AG09319 (cell line): ENCODE results near the gene IL21R.

Source experiments
- DNase-seq: peaks from one replicate; pipeline ENCODE4 v3.0.0-alpha.2; 2010; ENCODE audit warnings: low read depth; ENCODE audit errors: extremely low read depth
- CTCF ChIP-seq: IDR thresholded peaks from 2 replicates; pipeline ENCODE4 v1.5.1; 2011; ENCODE audit warnings: low read depth, mild to moderate bottlenecking, inconsistent platforms, low read length, moderate library complexity

IL21R gene

GRCh38 chr16:27489421-27489820, 87.4 kb downstream of the IL21R start:
- no peak for DNase-seq
- no peak for TF ChIP-seq CTCF

- TF ChIP-seq CTCF: no peak
- no peak for DNase-seq
Measured at GRCh38 chr16:27489906-27490305, 87.9 kb downstream of the IL21R start.

GRCh38 chr16:27491894-27492587, 90.1 kb downstream of the IL21R start:
- no peak for DNase-seq
- no peak for TF ChIP-seq CTCF

- no peak for DNase-seq
- no peak for TF ChIP-seq CTCF
Measured at GRCh38 chr16:27492588-27492979, 90.6 kb downstream of the IL21R start.

- peak; percentile 16 for DNase-seq
- no peak for TF ChIP-seq CTCF
Measured at GRCh38 chr16:27495191-27495590, 93.2 kb downstream of the IL21R start.

GRCh38 chr16:27498031-27498825, 96.3 kb downstream of the IL21R start:
- no peak for TF ChIP-seq CTCF
- no peak for DNase-seq

GRCh38 chr16:27498916-27499658, 97.1 kb downstream of the IL21R start:
- no peak for TF ChIP-seq CTCF
- no peak for DNase-seq
